ENCODE results near the gene ADIPOR2. TPM values are rescaled to one million over a fixed set of nuclear protein-coding genes. Genes with fewer than 3 reads are reported as not detected.
"Not testable (repeated sequence)": the region's sequence is repeated elsewhere in the genome, so short reads cannot be mapped to it uniquely, and the experiment has no call there.

ADIPOR2 gene
- total and polyA plus RNA-seq, 9 donors = 21.5 to 91.8 (median 42.0) TPM

- no peaks in the 10 kb centered on the region for H3K4me1 ChIP-seq (ENCODE audit: insufficient read depth)
These were observed 126.0 kb downstream of the ADIPOR2 start for GRCh38 chr12:1816730-1817348.

GRCh38 chr12:1817928-1818327, 127.1 kb downstream of the ADIPOR2 start:
- H3K4me1 ChIP-seq (ENCODE audit: insufficient read depth); H3K27ac ChIP-seq; intact Hi-C loops (cut with DNase I); DNase-seq; H3K4me3 ChIP-seq; H3K36me3 ChIP-seq; H3K9me3 ChIP-seq; H3K27me3 ChIP-seq: not testable (repeated sequence)
- 85 to 96% (median 93%) methylated on average over 6 to 28 of the region's 28 CpGs for WGBS, 3 donors

More at GRCh38 chr12:1816730-1817348, 126.0 kb downstream of the ADIPOR2 start:
- Histone ChIP-seq H3K9me3 (no peaks in the 10 kb centered on the region), H3K4me3 (no peak overlapping the region), H3K27me3 (no peaks in the 10 kb centered on the region), H3K36me3 (no peaks in the 10 kb centered on the region), H3K27ac (no peak overlapping the region)
- DNase-seq = no peak
- WGBS, 3 donors = 89 to 92% (median 90%) methylated on average over 9 of the region's 9 CpGs
- TF ChIP-seq EP300 (IDR thresholded peaks at IDR 0.05) = no peak
- no peak for TF ChIP-seq POLR2A (IDR thresholded peaks at IDR 0.05)
- no peak for TF ChIP-seq CTCF (IDR thresholded peaks at IDR 0.05)
- intact Hi-C loops (cut with DNase I) = no loop called here

DNA sequence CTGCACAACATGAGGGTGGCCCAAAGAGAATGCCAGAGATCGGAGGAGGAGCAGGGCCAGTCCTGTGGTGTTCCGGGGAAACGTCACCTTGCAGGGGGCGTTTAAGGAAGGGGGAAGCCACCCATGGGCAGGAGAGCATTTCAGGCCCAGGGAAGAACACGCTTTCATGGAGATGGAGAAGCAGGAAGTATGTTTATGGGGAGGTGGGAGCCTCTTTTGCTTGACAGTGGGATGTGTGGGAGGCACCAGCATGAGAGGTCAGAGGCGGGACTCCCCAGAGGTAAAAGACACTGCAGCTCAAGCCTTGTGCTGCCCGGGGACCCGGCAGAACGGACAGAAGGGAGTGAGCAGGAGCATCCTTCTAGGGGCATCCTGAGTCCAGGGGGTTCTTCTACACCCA, 128.2 kb downstream of the ADIPOR2 start:
- Histone ChIP-seq H3K4me1 (ENCODE audit: insufficient read depth) (no peaks in the 10 kb centered on the region), H3K27ac (no peak overlapping the region), H3K36me3 (no peaks in the 10 kb centered on the region), H3K4me3 (no peak overlapping the region), H3K27me3 (no peaks in the 10 kb centered on the region), H3K9me3 (no peaks in the 10 kb centered on the region)
- no peak for DNase-seq
- TF ChIP-seq EP300 (IDR thresholded peaks at IDR 0.05) = no peak
- TF ChIP-seq CTCF (IDR thresholded peaks at IDR 0.05) = no peak
- TF ChIP-seq POLR2A (IDR thresholded peaks at IDR 0.05) = no peak
- intact Hi-C loops (cut with DNase I) = no loop called here
- WGBS, 3 donors = 31 to 37% (median 34%) methylated on average over 9 of the region's 9 CpGs

DNA sequence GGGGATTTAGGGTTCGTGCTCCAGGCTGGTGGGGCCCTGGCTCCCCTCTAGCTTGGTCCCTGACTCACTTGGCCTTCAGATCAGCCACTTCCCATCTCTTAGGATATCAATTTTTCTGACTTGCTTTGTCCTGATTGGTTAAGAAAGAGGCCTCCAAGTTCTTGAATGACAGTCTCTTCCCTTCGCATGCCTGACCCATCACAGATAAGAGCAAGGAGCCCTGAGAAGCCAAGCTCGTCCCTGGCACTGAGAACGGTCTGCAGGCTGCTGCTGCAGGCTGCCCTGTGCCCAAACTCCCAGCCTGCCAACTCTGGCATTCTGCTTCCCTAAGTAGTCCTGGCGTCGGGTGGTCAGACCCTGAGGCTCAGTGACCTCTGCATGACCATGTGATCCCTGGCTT, 128.7 kb downstream of the ADIPOR2 start:
- no peak for DNase-seq
- no peaks in the 10 kb centered on the region for H3K9me3 ChIP-seq
- 33 to 50% (median 33%) methylated on average over 6 of the region's 6 CpGs for WGBS, 3 donors
- TF ChIP-seq POLR2A (IDR thresholded peaks at IDR 0.05) = no peak
- no peak overlapping the region for H3K27ac ChIP-seq
- no peaks in the 10 kb centered on the region for H3K27me3 ChIP-seq
- H3K4me1 ChIP-seq (ENCODE audit: insufficient read depth) = no peaks in the 10 kb centered on the region
- no peak overlapping the region for H3K4me3 ChIP-seq
- H3K36me3 ChIP-seq = no peaks in the 10 kb centered on the region
- intact Hi-C loops (cut with DNase I) = no loop called here

- WGBS, 3 donors = 8 to 9% (median 9%) methylated on average over 34 of the region's 34 CpGs
- TF ChIP-seq CTCF (IDR thresholded peaks at IDR 0.05) (no peak), EP300 (IDR thresholded peaks at IDR 0.05) (no peak)
These were observed 129.5 kb downstream of the ADIPOR2 start, which contains the start of gene LRTM2 for GRCh38 chr12:1820191-1820895. LRTM2 (plus strand) TSS chr12:1820565; CDS start chr12:1828149, 7,584 bp downstream.

More at GRCh38 chr12:1820191-1820895, 129.5 kb downstream of the ADIPOR2 start, which contains the start of gene LRTM2:
- H3K27me3 ChIP-seq = no peaks in the 10 kb centered on the region
- no peak within 1 kb of the TSS for H3K27ac ChIP-seq
- no peak within 1 kb of the TSS for H3K4me3 ChIP-seq
- DNase-seq = no peak
- H3K9me3 ChIP-seq = no peaks in the 10 kb centered on the region
- intact Hi-C loops (cut with DNase I) = loop anchor here in 1 of 4 donors (10.0 kb wide), 1 partner anchor 104 kb away; no protein-coding TSS in a partner anchor
- H3K4me1 ChIP-seq (ENCODE audit: insufficient read depth) = no peaks in the 10 kb centered on the region
- H3K36me3 ChIP-seq = no peaks in the 10 kb centered on the region

Measured in ovary (tissue), 9 donors.